Hematopoietic multipotent progenitor cell treated with erythropoietin and hydrocortisone succinate and interleukin-3 and kit ligand, for 8 days (in vitro differentiated cells): Measurements from ENCODE around the gene FBXO11.

Experiments
- DNase-seq: peaks from one replicate; pipeline ENCODE4 v3.0.0-alpha.2; 2015

FBXO11 gene

DNA sequence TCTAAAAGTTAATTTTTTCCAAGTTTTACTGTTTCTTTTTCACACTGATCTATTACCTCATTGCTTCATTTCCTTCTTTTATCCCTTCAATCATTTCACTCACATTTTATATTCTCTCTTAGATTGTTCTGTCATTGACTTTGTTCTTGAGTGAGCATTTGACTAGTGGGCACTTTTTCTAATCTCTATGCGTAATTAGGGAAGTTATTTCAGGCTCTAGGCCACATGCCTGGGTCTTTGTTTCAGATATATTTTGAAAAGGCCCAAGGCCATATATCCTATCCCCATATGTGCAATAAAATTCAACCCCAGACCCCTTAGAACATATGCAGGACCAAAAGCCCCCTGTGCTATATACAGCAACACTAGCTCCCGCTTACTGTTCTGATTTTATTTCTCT is 62.1 kb downstream of the FBXO11 start:
- DNase-seq, result no peak

DNA sequence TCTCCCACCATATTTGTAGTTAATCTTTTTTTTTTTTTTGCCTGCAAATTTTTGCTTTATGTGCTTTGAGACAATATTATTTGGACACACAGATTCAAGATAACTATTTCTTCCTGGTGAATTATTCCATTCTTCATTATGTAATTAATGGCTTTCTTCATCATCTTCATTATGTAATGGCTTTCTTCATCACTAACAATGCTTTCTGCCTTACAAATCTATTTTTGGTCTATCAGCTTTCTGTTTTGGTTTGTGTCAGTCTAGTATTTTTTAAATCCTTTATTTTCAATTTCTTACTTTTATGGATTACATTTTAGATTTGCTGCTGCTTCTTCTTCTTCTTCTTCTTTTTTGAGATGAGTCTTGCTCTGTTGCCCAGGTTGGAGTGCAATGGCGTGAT is 62.9 kb downstream of the FBXO11 start:
- DNase-seq, result no peak

DNA sequence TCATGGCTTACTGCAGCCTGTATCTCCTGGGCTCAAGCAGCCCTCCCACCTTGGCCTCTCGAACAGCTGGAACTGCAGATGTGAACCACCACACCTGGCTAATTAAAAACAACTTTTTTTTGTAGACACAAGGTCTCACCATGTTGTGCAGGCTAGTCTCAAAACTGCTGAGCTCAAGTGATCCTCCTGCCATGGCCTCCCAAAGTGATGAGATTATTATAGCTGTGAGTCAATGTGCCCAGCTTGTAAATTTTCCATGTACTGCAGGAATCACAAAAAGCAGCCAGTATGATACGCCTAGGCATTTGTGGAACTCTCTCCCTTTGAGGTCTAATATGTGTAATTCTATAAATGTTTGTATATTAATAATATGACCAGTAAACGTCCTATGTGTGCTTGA is 63.5 kb downstream of the FBXO11 start:
- DNase-seq, result no peak

DNA sequence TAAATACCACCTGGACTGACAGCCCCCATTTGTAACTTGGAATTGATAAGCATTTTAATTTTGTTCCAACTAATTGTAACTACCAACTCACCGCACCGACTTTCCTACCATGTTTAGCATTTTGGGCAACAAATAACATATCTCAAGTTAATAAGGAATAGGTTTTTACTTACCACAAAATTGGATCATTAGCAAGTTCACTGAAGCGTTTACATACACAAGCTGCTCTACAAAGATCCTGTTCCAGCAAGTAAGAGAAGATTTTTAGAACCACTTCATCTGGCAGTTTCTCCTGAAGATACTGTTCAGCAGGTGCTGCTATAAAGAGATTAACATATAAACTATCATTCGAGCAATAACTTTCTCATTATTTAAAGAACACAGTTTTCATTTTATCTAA is 67.6 kb downstream of the FBXO11 start:
- DNase-seq, result no peak

DNA sequence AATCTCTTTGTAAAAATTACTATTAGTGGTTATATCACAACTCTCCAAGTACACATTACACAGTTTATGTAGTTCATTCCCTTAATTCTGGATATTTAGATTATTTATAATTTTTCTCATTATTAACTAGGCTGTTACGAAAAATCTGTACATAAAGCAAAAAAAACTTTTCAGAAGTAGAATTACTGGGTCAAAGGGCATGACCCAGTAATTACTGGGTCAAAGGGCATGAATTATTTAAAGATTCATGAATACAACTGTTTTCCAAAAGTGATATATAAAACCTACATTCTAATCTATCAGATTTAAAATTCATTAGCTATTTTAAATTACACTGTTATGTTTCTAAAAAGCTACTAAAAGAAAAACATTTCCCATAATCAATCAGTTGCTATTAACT is 68.0 kb downstream of the FBXO11 start:
- DNase-seq, result no peak

DNA sequence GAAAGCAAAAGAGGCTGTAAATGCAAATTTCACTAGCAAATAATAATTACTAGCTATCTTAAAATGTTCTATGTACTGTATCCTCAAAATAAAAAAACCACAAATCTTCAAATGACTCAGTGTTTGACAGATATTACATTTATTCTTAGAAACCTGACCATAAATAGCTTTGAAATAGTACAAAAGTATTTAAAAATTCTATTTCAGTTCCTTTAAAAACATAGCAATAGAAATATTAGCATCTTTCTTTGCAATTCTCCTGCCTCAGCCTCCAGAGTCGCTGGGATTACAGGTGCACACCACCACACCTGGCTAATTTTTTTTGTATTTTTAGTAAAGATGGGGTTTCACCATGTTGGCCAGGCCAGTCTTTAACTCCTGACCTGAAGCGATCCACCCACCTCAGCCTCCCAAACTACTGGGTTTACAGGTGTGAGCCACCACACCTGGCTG is 72.8 kb downstream of the FBXO11 start:
- no peak for DNase-seq

DNA sequence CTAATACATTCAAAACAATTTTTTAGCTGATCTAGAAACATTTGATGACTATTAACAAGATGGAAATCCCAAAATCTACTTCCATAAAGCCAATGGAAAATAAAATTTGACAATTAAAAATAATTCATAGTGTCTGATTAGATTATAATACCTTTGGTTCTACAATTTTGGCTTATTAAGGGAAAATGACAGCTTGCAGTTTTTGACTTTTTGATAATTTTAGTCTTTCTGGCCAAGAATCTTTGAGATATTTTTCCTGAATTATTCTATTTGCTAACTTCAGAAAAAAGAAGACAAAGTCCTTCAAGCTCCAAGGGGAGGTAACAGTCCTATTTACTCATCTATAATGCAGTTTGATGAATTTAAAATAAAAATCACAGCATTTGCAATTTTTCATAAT is 83.8 kb downstream of the FBXO11 start:
- DNase-seq, result no peak

DNA sequence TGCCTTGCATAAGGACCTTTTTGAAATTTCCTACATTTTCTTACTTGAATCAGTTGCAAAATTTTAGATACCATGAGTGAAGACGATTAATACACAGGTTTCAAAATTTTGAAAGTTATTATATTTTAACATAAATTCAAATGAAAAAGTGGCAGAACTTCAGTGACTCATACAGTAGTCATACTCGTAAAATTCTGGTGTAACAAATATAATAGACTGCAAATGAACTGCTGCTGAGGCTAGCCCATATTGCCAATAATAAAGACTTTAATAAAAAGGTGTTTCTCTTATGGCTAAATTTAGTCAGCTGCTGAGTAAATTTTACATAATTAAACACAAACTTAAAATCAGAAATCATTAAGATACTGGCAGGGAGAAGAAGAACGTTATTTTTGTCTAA is 86.5 kb downstream of the FBXO11 start:
- DNase-seq, result no peak

DNA sequence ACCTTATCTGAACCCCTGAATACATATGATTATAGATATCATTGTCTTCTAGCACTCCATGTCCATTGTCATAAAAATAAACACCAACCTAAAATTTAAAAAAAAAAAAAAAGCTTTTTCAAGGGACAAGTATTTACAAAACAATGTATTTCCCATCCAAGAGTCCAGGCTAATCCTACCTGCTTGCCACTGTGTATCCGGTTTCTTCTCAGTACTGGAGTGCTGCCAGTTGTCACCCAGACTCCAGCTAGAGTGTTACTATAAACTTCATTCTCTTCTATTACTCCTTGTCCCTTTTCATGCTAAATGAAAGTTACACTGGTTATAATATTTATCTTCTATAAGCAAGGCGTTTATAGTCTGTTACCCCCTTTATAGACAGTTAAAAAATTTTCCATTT is 87.5 kb downstream of the FBXO11 start:
- DNase-seq, result no peak

DNA sequence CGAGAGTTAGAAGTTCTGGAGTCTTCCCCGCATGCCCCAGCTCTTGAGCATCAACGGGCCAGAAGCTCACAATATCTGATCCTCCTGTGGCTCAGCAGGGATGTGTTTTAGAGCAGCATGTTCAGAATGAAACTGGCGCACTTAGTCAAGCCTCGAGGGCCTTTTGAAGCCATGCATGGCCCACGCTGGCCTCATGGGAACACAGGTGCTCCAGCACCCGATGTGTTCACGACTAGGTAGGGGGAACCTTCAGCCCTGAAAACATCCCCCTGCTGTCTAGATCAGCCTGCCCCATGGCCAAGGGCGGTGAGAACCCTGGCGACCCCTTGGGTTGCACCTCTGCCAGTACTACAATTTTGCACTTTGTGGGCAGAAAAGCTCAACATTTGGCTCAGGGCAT is 90.5 kb downstream of the FBXO11 start:
- DNase-seq, result no peak

DNA sequence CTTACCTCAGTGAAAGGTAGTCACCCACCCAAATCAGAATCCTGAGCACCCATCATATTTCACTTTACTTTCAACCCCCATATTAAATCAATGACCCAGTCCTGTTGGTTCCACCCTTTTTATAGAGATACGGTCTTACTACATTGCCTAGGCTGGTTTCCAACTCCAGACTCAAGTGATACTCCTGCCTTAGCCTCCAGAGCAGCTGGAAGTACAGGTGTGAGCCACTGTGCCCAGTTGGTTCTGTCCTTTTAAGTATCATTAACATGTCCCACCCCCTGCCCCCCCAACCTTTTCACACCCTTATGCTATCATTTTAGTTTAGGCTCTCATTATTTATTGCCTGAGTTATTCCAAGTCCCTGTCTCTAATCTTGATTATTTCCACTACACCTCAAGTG is 94.6 kb downstream of the FBXO11 start:
- DNase-seq, result no peak

DNA sequence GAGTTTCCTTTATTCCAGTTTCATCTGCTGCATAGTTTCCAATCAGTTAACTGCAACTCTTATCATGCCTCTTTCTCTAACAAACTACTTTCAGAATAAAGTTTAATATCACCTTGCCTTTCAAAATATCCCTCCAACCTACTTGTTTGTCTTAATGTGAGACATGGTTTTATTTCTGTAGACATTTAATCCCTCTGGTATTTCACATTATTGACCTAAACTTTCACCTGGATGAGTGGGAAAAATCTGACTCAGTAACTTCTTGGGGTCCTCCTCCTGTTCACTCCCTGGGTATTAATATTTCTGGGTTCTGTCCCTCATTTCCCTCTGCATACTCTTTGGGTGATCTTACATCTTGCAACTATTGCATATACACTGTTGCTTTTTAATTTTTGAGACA is 95.4 kb downstream of the FBXO11 start:
- DNase-seq, result no peak

DNA sequence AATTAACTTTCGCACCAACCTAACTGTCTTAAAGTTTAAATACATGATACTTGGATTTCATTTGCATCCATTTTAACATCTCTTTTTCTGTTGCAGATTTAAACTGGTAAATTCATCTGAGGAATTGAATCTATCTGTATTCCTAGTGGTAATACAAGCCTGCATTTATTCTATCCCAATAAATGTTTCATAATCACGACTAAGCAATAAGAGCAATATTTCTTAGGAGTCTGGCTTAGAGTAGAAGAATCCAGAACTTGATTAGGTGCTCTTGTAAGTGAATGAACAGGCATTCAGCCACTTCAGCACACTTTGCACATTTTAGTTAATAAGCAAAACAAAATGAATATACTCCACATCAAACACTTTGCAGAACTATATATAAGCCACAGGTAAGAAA is 96.4 kb downstream of the FBXO11 start:
- DNase-seq, result no peak

DNA sequence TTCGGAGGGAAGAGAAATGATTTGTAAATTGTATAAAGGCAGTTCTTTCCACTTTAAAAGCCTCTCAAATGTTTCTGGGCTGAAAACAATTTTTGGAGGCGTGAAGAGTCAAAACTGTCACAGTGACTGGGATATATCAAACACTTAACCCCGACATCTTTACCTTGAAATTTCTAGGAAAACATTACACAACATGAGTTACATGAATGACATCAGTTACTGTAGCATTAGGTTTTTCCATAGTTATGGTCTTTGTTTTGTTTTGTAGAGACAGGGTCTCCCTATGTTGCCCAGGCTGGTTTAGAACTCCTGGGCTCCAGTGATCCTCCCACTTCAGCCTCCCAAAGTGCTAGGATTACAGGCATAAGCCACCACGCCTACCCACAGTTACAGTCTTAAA is 97.7 kb downstream of the FBXO11 start:
- no peak for DNase-seq

DNA sequence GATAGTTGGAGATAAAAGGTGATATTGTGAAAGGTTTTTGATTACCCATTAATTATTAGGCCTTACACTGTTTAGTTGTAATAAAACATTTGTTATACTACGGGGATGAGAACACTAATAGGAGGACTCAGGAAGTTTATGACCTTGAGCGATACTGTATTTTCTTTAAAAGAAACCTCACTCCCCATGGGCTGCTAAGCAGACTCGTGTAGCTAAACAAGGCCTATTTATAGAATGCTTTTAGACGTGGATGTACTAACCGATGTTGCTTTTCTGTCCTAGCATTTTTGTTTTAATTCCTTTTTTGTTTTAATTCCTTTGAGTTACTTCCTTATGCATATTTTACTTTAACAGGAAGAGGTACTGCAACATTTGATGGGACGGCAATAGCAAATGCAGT is 100.4 kb downstream of the FBXO11 start:
- DNase-seq, result no peak

DNA sequence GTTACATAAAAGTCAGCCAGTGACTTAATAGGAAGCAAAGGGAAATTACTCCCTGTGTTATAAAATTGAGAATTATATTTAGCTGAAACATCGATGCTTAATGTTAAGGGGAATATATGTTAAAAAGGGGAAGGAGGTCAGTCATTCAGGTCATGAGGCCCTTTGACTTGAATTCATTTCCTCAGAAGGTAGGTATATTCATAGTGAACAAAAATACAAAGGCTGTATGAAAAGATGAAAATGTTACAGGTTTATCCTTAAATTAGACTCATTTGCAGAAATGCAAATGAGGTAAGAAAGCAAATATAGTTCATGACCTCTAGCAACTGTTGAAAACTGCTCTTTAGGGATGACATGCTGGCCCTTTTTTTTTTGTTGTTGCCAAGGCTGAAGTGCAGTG is 102.5 kb downstream of the FBXO11 start:
- no peak for DNase-seq

DNA sequence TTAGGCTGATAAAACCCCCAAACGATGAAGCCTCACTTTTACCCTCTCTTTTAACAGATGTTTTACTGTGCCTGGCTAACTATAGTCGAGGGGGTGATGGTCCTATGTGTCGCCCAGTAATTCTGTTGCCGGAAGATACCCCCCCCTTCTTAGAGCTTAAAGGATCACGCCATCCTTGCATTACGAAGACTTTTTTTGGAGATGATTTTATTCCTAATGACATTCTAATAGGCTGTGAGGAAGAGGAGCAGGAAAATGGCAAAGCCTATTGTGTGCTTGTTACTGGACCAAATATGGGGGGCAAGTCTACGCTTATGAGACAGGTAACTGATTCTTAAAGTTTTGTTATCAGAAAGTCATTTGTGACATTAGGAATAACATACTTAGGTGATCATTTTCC is 102.9 kb downstream of the FBXO11 start:
- DNase-seq, result no peak

DNA sequence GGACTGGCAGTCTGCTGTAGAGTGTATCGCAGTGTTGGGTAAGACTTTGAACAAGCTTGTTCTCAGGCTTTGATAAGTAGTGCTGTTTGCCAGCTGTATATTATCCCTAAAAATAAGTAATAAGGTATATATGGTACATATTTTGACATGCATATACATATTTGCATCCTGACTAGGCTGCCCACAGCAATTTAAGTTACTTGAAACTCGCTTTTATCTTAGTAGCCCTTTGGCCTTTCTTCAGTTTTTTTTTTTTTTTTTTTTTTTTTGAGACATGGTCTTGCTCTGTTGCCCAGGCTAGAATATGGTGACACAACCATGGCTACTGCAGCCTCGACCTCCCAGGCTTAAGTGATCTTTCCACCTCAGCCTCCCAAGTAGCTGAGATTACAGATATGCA is 105.2 kb downstream of the FBXO11 start:
- no peak for DNase-seq

DNA sequence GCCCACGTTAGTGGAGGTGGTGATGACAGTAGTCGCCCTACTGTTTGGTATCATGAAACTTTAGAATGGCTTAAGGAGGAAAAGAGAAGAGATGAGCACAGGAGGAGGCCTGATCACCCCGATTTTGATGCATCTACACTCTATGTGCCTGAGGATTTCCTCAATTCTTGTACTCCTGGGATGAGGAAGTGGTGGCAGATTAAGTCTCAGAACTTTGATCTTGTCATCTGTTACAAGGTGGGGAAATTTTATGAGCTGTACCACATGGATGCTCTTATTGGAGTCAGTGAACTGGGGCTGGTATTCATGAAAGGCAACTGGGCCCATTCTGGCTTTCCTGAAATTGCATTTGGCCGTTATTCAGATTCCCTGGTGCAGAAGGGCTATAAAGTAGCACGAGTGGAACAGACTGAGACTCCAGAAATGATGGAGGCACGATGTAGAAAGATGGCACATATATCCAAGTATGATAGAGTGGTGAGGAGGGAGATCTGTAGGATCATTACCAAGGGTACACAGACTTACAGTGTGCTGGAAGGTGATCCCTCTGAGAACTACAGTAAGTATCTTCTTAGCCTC is 107.2 kb downstream of the FBXO11 start:
- DNase-seq, result no peak

DNA sequence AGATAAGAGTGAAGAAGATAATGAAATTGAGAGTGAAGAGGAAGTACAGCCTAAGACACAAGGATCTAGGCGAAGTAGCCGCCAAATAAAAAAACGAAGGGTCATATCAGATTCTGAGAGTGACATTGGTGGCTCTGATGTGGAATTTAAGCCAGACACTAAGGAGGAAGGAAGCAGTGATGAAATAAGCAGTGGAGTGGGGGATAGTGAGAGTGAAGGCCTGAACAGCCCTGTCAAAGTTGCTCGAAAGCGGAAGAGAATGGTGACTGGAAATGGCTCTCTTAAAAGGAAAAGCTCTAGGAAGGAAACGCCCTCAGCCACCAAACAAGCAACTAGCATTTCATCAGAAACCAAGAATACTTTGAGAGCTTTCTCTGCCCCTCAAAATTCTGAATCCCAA is 107.7 kb downstream of the FBXO11 start:
- peak; percentile 14 for DNase-seq

DNA sequence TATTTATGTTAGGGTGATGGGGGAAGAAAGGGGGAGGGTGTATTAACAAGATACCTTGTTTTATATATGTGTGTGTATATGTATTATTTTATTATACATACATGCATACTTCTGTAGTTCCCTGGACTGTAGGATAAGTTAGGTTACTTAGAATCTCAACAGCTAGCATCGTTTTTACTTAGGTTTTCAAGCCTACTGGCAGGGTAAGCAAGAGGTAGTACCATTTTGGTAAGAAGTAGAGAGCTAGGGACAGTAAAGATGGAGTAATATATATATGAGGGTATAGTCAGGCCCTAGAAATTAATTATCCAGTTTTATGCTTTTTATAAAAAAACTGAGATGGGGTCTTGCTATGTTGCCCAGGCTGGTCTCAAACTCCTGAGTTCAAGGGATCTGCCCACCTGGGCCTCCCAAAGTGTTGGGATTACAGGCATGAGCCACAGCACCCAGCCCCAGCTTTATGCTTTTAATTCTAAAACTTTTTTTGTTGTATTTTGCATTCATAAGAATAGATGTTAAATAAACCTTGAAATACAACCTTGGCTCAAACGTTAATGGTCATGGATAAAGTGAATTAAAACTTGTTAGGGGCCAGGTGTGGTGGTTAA is 110.1 kb downstream of the FBXO11 start:
- no peak for DNase-seq

DNA sequence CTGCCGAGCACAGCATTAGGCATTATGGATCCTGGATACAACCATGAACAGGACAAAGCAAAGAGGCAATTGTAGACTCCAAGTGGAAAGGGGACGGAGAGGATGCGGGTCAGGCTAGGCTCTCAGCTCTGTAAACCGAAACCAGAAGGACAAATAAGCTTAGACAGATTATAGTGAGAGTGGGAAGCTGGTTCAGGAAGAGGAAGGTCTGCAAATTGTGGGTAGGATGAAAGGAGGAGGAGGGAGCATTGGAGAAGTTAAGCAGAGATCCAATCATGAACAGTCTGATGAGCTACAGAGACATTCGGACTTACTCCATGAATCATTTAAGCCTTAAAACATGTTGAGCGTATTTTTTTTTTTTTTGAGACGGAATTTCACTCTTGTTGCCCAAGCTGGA is 120.3 kb downstream of the FBXO11 start:
- no peak for DNase-seq

DNA sequence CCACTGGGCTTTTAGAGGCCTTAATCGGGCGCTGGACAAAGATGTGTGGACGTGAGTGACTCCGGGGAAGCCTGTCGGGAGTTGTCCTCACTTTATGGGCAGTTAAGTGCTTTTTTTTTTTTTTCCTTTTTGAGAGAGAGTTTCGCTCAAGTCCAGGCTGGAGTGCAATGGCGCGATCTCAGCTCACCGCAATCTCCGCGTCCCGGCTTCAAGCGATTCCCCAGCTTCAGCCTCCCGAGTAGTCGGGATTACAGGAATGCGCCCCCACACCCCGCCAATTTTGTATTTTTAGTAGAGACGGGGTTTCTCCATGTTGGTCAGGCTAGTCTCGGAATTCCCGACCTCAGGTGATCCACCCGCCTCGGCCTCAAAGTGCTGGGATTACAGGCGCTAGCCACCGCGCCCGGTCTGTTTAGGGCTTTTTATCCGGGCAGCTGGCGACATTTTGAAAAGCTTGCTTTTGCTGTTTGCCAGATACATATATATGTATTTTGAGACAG is 121.9 kb downstream of the FBXO11 start:
- DNase-seq, result no peak

DNA sequence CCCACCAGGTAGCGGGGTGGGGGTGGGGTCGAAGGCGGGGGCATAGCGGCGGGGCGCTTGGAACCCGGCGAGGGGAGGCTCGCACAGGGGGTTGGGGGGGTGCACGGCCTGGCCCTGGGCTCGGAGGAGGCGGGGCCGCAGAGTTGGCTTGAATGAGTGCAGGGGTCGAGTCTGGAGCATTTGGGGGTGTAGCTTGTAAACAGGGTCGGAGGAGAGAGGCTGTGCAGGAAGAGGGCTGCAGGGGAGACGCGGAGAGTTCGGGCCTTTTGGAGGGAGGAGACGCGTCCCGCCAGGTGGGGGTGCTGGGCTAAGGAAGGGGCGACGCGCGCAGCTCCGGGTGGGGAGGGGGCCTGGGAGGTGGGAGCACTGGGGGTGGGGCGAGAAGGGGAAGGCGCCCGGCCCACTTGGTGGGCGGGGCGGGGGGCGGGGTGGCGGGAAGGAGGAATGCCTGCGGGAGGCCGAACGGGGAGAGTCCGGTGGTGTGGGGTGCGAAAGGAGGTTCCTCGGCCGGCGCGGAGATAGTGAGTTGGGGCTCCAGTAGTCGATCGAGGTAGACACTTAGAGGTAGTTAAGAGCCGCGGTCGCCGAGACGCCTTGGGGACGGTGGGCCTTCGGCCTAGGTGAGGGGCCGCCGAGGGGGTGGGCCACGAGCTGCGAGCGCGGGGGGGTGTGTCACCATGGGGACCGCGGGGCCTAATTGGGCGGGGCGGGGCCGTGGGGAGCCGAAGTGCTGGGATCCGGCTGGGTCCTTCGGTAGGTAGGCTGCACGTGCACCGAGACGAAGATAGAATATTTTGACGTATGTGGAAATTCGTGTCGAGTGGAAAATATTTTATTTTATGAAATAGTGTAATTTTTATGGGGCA is 122.6 kb downstream of the FBXO11 start:
- peak; percentile 71 for DNase-seq
